Non-pigmented ciliary epithelial cell (primary cell): ENCODE data around the gene SCYGR3.
"Not testable (repeated sequence)": the region's sequence is repeated elsewhere in the genome, so short reads cannot be mapped to it uniquely, and the experiment has no call there.

Source experiments
- DNase-seq: peaks from one replicate; pipeline ENCODE4 v3.0.0-alpha.2; 2010; ENCODE audit warnings: low read depth

SCYGR3 gene

GRCh38 chr2:227613272-227613660 is 1.4 kb downstream of the SCYGR3 start:
- DNase-seq: no peak

- DNase-seq: no peak
Observed at GRCh38 chr2:227612546-227613271, 1.9 kb downstream of the SCYGR3 start.

- no peak for DNase-seq
Observed at GRCh38 chr2:227610123-227610522, 4.5 kb downstream of the SCYGR3 start.

GRCh38 chr2:227608561-227609338 is 5.9 kb downstream of the SCYGR3 start:
- no peak for DNase-seq

GRCh38 chr2:227607941-227608340 is 6.7 kb downstream of the SCYGR3 start:
- no peak for DNase-seq

GRCh38 chr2:227606476-227606875 is 8.2 kb downstream of the SCYGR3 start:
- no peak for DNase-seq

GRCh38 chr2:227602358-227602757 is 12.3 kb downstream of the SCYGR3 start:
- no peak for DNase-seq

GRCh38 chr2:227598835-227599503 is 15.7 kb downstream of the SCYGR3 start, which contains the start of gene SCYGR2:
Gene SCYGR2 (plus strand): TSS chr2:227598893. CDS start chr2:227598893, 0 bp downstream.
- not testable (repeated sequence) for DNase-seq

GRCh38 chr2:227597998-227598397 is 16.6 kb downstream of the SCYGR3 start:
- DNase-seq: no peak

- no peak for DNase-seq
Observed at GRCh38 chr2:227597036-227597435, 17.6 kb downstream of the SCYGR3 start.

- DNase-seq: no peak
Observed at GRCh38 chr2:227595797-227596196, 18.8 kb downstream of the SCYGR3 start.

GRCh38 chr2:227592694-227593387 is 21.8 kb downstream of the SCYGR3 start:
- DNase-seq: no peak

GRCh38 chr2:227582369-227582768 is 32.3 kb downstream of the SCYGR3 start:
- no peak for DNase-seq

GRCh38 chr2:227579791-227580190 is 34.8 kb downstream of the SCYGR3 start:
- no peak for DNase-seq

- DNase-seq: no peak
Observed at GRCh38 chr2:227578642-227579041, 36.0 kb downstream of the SCYGR3 start.

- DNase-seq: no peak
Observed at GRCh38 chr2:227577555-227577954, 37.1 kb downstream of the SCYGR3 start.

GRCh38 chr2:227576812-227577211 is 37.8 kb downstream of the SCYGR3 start:
- DNase-seq: no peak

GRCh38 chr2:227576110-227576509 is 38.5 kb downstream of the SCYGR3 start:
- no peak for DNase-seq

GRCh38 chr2:227570615-227571014 is 44.0 kb downstream of the SCYGR3 start:
- DNase-seq: no peak

GRCh38 chr2:227568852-227569169 is 45.8 kb downstream of the SCYGR3 start:
- DNase-seq: no peak

- DNase-seq: no peak
Observed at GRCh38 chr2:227566012-227566411, 48.6 kb downstream of the SCYGR3 start.

GRCh38 chr2:227565080-227565479 is 49.6 kb downstream of the SCYGR3 start:
- no peak for DNase-seq
